GM21526 (cell line): ENCODE results near the gene GLB1L3.
"Not testable (repeated sequence)": the region's sequence is repeated elsewhere in the genome, so short reads cannot be mapped to it uniquely, and the experiment has no call there.

ENCODE experiments used
- ATAC-seq: cut with Tn5 transposase; IDR thresholded peaks from one replicate; pipeline ENCODE4 v1.9.1; 2021; ENCODE audit warnings: moderate library complexity; ENCODE audit not compliant: unreplicated experiment, low FRiP score

GLB1L3 gene

GRCh38 chr11:134340354-134340964, 64.3 kb downstream of the GLB1L3 start:
- no peak for ATAC-seq

GRCh38 chr11:134341805-134342571, 65.8 kb downstream of the GLB1L3 start:
- ATAC-seq = no peak

GRCh38 chr11:134342572-134343340, 66.6 kb downstream of the GLB1L3 start:
- no peak for ATAC-seq

DNA sequence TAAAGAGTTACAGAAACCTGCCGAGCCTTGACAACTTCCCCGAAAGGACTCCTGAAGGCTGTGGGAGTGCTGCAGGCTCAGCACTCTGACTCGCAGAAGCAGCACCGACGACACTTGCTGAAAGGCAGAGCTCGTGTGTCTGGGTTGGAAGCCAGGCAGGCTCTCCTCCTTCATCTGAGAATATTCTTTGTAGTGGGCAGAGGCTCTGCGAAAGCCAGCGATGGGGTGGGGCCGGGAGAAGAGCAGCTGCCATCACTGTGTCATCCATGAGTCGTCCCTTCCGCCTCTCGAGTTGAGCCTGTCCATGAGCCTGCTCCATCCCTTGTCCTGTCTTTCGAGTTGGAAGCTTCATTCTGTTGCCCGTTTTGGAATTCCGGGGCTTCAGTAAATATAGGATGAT, 67.5 kb downstream of the GLB1L3 start:
- ATAC-seq = no peak

DNA sequence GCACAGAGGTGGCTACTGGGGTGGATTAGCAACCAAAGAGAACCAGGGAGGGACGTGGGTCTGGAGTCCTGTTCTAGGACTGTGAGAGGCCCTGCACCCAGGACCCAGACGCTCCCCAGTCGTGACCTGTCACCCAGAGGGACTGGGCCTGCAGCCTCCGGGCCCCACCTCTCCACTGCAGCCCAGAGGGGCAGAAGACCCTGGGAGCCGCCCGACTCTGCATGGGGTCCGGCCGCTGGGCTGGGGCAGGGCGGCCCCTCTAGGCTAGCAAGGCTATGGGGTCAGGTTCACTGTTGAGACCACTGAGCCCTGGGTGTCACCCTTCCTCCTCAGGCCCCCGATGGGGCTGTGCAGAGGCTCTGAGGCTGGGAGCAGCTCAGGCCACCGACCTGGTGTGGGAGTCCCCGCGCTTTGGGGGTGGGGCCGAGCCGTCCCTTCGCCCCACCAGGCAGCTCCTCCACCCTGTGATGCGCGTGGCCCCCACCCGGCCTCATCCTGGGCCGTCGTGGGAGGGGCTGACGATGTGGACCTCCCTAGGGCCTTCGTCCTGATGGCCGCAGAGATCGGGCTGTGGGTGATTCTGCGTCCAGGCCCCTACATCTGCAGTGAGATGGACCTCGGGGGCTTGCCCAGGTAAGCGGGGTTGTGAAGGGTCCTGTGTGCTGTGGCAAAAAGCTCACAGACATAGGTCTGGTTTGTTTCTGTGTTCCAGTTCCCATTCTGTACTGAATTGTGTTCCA, 68.5 kb downstream of the GLB1L3 start:
- ATAC-seq = not testable (repeated sequence)

DNA sequence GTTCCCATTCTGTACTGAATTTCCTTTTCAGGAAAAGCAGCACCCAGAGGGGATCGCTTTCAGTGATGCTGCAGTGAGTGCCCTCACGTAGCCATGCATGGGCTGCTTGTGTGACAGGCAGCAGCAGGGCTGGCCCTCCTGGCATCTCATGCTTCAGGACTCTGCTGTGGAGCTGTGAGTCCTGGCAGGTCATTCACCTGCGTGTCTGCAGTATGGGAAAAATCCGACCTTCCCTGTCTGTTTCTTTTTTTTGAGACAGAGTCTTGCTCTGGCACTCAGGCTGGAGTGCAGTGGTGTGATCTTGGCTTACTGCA, 69.0 kb downstream of the GLB1L3 start:
- no peak for ATAC-seq

GRCh38 chr11:134346101-134346975, 70.2 kb downstream of the GLB1L3 start:
- ATAC-seq = no peak

DNA sequence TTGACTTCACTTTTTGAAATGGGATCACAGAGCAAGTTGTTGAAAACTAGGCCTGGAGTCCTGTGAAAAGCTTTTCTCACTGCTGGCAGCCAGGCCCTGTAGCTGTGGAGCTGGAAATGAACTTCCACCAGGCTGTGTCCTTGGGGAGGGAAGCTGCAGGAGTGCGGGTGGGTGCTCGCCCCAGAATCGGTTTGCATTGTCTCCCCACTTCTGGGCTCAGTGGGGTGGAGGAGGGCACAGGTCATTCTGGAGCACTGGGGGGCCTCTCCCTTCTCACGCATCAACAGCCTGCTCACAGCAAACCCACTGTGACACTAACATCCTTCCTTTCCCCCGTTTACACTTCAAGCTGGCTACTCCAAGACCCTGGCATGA, 70.8 kb downstream of the GLB1L3 start:
- ATAC-seq = no peak

DNA sequence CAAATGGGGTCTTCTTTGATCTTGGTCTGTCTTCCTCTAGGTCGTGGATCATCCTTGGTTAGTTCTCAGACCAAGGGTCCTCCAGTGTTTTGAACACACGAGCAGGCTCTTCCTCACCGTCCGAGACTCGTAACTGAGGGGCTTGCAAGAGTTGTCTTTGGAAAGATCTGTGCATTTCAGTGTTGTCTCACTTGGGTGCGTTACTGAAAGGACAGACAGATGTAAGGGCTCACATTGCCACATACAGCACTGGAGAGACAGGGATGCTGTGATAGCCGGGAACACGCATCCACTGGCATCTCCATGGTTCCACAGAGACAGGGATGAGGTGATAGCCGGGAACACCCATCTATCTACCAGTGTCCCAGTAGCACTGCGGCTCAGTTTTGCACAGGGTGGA, 71.3 kb downstream of the GLB1L3 start:
- no peak for ATAC-seq

- ATAC-seq = peak; percentile 54
These were observed 73.1 kb downstream of the GLB1L3 start for GRCh38 chr11:134349109-134349801.

DNA sequence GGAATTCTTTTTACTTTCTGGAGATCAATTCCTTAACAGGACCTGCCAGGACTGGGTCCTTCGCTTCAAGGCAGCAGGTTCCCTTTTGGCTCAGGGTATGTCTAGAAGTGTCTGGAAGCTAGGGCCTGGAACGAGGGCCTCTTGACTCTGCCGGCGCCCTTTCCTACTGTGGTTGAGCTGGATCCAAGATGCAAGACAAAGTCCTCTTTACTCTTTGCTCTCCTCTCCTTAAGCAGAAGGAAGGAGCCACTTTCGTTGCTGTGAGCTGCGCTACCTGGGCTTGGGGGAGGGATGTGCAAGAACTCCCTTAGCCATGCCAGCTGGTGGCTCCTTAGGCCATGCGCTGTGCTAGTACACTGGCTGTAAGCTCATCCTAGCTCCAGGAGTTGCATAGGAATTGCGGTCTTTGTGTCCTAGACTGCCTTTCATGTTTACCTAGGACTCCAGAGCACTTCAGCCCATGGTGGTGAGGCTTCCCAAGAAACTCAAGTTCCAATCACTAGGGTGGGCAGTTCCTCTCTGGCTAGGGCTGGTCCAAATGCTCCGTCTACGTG, 73.7 kb downstream of the GLB1L3 start:
- ATAC-seq = no peak

DNA sequence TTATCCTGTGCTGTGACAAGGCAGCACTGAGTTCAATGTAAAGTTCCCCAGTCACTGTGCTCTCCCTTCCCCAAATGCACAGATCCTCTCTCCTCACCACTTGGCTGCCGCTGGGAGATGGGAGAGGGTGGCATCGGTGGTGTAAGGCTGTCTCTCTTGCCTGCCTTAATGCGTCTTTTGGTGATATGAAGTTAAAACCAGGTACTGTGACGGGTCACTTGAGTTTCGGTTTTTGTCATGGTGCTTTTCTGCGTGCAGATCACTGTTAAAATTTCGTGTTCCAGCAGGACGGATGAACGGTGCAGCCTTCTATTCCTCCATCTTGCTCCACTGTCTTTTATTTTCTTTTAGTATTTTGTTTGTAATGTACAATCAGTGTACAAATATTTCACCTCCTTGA, 74.2 kb downstream of the GLB1L3 start:
- no peak for ATAC-seq

DNA sequence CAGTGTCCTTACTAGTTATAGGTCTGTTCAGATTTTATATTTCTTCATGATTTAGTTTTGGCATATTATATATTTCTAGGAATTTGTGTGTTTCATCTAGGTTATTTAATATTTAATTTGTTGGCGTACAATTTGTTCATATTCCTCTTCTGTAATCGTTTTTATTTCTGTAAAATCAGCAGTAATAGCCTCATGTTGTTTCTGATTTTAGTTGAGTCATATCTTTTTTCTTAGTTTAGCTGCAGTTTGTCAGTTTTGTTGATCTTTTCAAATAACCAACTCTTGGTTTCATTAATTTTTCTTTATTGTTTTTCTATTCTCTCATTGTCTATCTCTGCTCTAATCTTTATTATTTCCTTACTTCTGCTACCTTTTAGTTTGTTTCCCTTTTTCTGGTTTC, 75.9 kb downstream of the GLB1L3 start:
- ATAC-seq = no peak

DNA sequence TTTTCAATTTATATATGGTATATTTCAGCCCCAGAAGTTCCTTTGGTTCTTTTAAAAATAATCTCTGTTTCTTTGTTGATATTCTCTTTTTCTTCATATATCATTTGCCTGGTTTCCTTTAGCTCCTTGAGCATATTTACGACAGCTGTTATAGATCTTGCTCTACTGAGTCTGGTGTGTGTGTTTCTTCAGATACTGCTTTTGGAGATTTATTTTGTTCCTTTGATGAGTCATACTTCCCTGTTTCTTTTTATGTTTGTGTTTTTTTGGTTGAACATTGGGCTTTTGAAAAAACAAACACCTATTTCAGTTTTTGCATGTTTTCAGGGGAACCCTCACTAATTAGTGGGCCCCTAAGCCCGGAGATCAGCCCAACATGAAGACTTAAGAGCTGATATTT, 79.0 kb downstream of the GLB1L3 start:
- no peak for ATAC-seq

DNA sequence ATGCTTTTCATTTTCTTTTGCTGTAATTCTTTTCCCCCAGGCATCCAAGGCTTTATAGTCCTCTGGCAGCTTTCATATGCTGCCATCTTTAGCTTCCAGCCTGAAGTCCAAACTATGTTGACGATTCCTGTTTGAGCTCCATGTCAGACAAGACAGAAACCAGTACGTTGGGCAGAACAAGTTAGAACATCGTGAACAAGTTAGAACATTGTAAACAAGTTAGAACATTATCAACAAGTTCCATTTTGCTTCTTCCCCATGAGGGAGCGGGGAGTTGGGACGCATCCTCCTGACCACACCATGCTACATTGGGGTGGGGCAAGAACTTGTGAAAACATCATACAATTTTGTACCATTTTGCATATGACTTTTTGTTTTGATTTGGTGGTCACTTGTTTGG, 79.5 kb downstream of the GLB1L3 start:
- ATAC-seq = no peak

DNA sequence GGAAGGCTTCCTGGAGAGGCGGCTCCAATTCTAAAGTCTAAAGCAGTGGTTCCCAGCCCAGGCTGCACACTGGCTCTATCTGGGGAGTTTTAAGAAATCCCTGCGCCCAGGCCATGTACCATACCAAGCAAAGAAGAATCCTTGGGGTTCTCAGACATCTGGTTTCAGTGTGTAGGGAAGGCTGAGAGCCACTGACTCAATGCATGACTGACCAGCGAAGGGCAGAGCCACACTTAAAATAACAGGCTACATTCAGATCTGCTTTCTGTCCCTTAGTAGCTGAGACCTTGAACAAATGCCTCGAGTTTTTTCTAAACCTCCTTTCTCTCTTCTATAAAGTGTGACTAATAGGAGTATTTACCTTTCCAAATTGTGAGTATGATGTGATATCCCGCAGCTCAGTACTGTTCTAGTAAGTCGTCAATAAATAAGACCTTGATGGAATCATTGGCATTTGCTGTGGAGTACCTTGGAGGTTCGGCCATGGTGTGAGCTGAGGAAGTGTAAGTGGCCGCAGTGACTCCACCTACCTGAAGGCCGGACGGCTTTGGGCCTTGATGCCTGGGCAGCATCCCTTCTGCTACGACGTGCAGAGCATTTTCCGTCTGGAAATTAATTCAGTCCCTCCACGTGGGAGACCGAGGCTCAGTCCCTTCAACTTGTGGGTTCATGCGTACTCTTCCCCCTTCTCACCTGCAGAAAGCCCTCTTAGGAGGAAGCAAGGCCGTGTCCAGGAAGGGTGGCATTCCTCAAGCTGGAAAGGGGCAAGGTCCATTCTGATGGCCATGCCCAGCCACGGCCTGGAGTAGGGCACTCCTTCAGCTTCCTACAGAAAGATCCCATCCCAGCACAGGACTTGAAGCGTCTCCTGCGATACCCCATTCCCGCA, 80.7 kb downstream of the GLB1L3 start:
- no peak for ATAC-seq

DNA sequence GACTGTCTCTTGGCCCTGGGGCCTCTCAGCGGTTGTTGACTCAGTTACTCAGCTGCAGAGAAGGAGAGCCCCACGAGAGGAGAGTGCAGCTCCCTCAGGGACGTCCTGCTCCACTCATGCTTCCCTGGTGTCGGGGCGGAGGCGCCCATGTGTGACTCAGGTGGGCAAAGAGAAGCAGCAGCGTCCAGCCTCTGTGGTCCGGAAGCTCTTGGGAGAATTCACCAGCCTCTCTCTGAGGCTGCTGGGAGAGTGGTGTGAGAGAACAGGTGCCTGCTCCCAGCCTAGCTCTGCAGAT, 81.3 kb downstream of the GLB1L3 start:
- ATAC-seq = no peak

DNA sequence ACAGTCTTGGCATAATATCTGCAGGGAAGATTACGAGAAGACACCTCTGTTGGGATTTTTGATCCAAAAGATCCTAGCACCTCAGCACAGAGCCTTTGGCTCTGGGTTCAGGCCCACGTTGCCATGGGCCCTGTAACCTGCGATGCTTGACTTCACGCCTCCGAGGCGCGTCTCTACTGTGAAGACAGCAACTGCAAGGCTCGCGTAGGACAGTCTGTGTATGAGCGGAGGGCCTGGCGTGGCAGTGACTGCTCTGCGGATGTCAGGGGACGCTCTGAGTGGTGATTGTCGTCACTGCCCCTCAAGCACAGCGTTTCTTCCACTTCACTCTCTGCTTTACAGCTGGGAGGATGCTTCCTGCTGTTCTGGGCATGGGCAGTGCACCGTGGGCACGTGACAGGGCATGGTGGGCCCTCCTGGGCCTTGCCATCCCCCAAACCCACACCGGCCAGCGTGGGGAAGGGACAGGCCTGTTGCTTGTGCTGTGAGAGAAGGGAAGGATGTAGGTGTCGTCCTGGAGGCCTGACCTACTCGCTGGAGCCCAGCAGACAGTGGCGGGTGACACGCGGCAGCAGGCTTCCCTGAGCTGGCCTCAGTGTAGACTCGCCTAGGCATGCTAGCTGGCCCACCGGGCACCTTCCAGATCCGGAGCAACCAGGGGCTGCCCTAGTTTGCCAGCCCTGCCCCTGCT, 82.1 kb downstream of the GLB1L3 start:
- no peak for ATAC-seq
